ENCODE measurements around the gene SST.

DNA sequence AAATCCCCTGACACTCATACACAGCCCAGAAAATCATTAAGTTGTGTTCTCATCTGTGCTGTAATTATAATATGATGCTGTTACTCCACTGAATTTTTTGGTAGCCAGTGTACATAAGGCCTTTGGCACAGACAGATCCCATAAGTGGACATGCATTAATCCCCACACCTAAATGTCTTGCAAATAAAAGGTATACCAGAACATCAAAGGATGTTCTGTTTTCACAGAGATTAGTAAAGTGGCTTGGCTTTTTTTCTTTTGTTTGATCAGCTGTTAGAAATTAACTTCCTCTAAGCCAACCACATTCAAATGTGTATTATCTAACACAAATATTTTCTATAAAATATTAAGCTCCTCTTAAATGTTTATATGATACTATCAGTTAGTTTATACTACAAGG, 2.7 kb downstream of the SST start:
- TF ChIP-seq, protein P1, sequence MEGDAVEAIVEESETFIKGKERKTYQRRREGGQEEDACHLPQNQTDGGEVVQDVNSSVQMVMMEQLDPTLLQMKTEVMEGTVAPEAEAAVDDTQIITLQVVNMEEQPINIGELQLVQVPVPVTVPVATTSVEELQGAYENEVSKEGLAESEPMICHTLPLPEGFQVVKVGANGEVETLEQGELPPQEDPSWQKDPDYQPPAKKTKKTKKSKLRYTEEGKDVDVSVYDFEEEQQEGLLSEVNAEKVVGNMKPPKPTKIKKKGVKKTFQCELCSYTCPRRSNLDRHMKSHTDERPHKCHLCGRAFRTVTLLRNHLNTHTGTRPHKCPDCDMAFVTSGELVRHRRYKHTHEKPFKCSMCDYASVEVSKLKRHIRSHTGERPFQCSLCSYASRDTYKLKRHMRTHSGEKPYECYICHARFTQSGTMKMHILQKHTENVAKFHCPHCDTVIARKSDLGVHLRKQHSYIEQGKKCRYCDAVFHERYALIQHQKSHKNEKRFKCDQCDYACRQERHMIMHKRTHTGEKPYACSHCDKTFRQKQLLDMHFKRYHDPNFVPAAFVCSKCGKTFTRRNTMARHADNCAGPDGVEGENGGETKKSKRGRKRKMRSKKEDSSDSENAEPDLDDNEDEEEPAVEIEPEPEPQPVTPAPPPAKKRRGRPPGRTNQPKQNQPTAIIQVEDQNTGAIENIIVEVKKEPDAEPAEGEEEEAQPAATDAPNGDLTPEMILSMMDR (IDR thresholded peaks at IDR 0.05; ENCODE audit: insufficient read depth, low read length): no peak
- TF ChIP-seq POLR2AphosphoS5 (IDR thresholded peaks at IDR 0.05; ENCODE audit: low read depth): no peak
- TF ChIP-seq, protein P2, sequence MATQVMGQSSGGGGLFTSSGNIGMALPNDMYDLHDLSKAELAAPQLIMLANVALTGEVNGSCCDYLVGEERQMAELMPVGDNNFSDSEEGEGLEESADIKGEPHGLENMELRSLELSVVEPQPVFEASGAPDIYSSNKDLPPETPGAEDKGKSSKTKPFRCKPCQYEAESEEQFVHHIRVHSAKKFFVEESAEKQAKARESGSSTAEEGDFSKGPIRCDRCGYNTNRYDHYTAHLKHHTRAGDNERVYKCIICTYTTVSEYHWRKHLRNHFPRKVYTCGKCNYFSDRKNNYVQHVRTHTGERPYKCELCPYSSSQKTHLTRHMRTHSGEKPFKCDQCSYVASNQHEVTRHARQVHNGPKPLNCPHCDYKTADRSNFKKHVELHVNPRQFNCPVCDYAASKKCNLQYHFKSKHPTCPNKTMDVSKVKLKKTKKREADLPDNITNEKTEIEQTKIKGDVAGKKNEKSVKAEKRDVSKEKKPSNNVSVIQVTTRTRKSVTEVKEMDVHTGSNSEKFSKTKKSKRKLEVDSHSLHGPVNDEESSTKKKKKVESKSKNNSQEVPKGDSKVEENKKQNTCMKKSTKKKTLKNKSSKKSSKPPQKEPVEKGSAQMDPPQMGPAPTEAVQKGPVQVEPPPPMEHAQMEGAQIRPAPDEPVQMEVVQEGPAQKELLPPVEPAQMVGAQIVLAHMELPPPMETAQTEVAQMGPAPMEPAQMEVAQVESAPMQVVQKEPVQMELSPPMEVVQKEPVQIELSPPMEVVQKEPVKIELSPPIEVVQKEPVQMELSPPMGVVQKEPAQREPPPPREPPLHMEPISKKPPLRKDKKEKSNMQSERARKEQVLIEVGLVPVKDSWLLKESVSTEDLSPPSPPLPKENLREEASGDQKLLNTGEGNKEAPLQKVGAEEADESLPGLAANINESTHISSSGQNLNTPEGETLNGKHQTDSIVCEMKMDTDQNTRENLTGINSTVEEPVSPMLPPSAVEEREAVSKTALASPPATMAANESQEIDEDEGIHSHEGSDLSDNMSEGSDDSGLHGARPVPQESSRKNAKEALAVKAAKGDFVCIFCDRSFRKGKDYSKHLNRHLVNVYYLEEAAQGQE (IDR thresholded peaks at IDR 0.05; ENCODE audit: insufficient replicate concordance, low read depth): no peak
- no peak for TF ChIP-seq GABPA (IDR thresholded peaks at IDR 0.05; ENCODE audit: low read depth)
- TF ChIP-seq SPI1 (IDR thresholded peaks at IDR 0.05; ENCODE audit: borderline replicate concordance, low read depth): no peak
